Amniotic stem cell (primary cell): ENCODE data around the gene CLK2.
A peak's percentile ranks its signal among the peaks of the same experiment; 100 is the strongest.
"Not testable (repeated sequence)": the region's sequence is repeated elsewhere in the genome, so short reads cannot be mapped to it uniquely, and the experiment has no call there.

Experiments
- DNase-seq: peaks from one replicate; lab custom pipeline; 2025; lab: John Stamatoyannopoulos, UW

Gene CLK2

DNA sequence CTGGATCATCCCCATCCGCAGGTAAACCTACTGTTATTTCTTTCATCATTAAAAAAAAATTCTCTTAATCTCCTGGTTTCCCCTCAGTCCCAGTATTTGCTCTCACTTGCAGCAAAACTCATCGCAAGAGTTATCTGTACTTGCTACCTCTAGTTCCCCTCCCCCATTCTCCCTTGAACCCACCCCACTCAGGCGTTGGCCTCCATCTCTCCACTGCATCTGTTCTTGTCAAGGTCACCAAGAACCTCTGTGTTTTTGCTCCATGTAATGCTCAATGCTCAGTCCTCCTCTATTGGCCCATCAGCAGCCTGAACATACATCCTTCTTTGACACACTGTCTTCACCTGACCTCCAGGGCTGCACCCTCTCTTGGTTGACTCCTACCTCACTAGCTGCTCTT, 23.4 kb upstream of the CLK2 start:
- no peak for DNase-seq

DNA sequence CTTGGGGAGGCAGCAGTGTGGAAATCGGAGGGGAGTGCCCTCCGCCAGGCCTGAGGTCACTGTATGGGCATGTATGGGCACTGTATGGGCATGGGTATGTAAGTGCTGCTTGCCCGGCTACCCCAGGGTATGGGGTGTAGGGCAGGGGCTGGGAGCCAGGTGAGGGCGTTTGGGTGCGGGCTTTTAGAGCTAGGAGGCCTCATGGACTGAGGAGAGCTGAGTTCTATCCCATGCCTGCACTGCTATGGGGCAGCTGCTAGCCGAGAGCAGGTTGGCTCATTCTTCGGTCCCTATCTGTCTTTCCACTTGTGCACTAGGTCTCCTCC, 22.6 kb upstream of the CLK2 start:
- no peak for DNase-seq

DNA sequence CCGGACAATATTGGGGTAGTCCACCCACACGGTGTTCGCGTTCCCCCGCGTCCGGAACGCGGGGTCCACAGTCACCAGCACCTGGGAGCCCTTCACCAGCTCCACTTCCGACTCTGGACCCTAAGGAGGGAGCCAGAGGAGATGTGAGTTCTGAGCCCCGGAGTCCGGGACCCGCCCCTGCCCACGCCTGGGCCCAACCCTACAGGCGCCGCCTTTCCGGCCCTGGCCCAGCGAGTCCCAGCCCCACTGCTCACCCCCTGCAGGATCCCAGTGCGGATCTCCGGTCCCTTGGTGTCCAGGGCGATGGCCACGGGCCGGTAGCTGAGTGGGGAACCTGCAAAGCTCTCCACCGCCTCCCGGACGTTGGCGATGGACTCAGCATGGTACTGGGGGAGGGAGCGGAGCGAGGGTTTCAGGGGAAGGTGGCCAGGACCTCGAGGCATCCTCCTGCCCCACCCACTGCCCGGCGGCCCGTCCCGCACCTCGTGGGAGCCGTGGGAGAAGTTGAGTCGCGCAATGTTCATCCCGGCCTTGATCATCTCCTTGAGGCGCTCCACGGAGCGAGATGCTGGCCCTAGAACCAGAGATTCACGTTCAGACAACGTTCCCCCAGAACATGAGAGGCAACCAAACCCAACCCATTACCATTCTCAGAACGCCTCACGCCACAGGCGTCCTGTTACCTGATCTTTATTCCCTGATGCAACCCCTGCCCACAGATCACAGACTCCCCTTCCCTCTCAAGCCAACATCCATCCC, 22.1 kb upstream of the CLK2 start:
- no peak for DNase-seq

DNA sequence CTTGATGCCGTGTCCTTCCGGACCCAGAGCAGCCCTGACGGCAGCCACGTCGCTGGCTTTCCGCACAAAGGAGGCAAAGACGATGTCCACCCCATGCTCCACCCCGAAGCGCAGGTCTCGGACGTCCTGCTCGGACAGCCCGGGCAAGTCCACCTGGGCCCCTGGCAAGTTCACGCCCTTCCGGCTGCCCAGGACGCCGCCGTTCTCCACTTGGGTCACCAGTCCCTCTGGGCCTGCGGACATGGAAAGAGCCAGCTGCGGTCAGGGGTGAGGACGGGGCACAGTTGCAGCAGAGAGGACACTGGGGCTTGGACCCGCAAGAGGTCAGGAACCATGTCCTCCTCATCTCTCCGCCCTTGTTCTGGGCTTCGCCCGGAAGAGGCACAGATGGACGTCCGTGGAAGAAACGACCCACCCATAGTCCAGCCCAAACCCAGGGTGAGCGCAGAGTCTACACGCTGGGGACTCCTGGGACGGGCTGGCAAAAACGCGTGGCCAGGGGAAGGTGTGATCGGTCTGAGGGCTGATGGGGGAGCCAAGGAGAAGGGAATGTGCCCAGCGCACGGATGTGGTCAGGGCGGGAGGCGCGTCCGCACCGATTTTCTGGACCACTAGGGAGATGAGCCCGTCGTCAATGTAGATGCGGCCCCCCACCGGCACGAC, 21.3 kb upstream of the CLK2 start:
- DNase-seq = no peak

DNA sequence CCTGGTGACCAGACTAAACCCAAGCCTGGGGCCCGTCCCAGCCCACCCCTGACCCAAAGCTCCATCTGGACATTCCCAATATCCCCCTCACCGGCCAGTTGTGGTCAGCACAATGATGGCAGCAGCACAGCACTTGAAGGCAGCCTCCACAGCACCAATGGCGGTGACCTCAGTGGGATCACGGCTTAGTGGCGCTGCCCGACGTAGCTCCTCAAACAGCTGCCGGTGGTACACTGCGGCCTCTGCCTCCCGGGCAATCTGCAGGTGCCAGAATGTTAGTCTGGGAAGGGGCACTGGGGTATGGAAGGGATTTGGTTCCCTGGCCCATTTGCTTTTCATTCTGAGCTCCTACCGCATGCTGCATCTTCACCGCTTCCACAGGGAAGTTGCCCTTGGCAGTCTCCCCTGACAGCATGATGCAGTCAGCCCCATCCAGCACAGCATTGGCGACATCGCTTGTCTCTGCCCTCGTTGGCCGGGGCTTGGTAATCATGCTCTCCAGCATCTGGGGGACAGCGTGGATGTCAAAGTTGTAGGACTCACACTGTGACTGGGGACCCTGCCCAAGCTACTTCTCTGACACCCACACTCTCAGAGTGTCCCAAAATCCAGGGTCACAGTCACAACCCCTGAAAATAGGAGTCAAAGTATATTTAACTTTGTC, 19.9 kb upstream of the CLK2 start:
- DNase-seq = no peak

DNA sequence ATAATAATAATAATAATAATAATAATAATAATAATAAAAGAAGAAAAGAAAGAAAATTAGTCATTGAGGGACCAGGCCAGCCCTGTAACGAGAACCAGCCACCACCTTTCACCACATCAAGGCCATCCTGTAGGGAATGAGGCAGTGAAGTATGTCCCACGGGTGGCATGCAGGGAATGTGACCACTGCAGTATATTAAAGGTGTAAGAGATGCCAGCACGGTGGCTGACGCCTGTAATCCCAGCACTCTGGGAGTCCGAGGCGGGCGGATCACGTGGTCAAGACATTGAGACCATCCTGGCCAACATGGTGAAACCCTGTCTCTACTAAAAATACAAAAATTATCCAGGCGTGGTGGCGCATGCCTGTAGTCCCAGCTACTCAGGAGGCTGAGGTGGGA, 17.7 kb upstream of the CLK2 start:
- DNase-seq = not testable (repeated sequence)

DNA sequence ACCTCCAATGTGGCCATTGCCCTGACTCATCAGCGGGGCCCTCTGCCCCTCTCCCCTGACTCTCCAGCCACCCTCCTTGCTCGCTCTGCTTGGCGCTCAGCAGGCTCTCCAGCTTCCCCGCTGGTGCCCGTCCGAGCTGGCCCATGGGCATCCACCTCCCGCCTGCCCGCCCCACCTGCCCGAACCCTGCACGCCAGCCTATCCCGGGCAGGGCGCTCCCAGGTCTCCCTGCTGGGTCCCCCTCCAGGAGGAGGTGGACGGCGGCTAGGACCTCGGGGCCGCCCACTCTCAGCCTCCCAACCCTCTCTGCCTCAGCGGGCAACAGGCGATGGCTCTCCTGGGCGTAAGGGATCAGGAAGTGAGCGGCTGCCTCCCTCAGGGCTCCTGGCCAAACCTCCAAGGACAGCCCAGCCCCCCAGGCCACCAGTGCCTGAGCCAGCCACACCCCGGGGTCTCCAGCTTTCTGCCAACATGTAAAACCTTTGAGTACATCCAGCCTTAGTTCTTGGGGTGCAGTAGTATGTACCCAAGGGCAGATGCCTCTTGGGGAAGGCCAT, 14.8 kb upstream of the CLK2 start:
- no peak for DNase-seq

DNA sequence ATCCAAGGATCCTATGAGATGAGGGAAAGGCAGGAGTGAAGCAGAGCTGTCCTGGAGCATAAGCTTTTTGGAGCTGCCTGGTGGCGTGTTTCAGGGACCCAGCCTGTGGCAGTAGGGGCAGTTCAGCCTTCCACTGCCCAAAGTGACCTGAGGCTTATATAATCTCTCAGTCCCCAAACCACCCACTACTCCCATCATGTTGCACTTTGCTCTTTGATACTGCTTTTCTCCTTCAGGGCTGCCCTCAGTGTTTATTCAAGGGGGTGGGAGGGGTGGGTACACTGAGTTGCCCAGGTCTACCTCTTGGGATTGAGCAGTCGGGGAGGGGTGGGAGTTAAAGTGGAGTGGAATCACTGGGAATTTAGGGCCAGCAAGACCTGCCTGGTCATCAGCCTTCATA, 13.2 kb upstream of the CLK2 start:
- DNase-seq = no peak

DNA sequence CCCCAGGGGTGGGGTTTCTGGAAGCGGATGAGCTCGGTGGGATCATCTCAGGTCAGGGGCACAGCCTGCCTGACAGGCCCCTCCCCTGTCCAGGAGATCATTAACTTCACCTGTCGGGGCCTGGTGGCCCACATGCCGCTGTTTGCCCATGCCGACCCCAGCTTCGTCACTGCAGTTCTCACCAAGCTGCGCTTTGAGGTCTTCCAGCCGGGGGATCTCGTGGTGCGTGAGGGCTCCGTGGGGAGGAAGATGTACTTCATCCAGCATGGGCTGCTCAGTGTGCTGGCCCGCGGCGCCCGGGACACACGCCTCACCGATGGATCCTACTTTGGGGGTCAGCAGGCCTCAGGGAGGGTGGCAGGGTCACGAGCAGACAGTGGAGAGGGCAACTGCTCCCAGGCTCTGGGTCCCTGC, 12.3 kb upstream of the CLK2 start:
- DNase-seq = no peak

DNA sequence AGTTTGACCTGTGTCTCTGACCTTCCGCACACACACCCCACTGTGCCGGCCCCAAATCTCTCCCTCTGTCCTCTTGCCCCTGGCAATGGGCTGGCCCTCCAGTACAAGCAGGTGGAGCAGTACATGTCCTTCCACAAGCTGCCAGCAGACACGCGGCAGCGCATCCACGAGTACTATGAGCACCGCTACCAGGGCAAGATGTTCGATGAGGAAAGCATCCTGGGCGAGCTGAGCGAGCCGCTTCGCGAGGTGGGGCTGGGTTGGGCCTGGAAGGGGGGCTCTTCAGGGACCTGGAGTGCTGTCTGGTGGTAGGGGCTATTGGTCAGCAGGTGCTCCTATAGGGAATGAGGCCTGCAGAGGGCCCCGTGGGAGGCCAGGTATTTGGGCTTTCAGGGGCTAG, 11.8 kb upstream of the CLK2 start:
- no peak for DNase-seq

DNA sequence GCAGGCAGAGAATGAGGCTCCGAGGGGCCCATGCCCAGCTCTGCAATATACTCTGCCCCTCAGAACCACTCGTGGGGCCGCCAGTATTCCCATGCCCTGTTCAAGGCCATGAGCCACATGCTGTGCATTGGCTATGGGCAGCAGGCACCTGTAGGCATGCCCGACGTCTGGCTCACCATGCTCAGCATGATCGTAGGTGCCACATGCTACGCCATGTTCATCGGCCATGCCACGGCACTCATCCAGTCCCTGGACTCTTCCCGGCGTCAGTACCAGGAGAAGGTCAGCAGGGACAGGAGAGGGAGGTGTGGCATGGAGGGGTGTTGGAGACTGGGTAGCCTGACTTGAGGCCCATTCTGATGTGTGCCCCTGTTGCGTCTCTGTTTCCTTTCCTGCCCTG, 11.2 kb upstream of the CLK2 start:
- DNase-seq = no peak

DNA sequence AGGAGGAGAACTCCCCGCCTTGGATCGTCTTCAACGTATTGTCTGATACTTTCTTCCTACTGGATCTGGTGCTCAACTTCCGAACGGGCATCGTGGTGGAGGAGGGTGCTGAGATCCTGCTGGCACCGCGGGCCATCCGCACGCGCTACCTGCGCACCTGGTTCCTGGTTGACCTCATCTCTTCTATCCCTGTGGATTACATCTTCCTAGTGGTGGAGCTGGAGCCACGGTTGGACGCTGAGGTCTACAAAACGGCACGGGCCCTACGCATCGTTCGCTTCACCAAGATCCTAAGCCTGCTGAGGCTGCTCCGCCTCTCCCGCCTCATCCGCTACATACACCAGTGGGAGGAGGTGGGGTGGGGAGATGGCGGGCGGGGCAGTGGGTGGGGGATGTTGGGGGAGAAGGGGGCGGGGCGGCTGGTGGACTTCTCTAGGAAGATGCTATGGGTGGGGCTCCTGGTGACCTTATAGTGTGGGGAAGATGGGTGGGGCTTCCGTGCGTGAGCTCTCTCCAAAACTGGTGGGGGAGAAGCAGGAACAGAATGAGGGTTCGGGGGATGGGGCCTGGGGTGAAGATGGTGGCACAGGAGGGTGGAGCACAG, 9.3 kb upstream of the CLK2 start:
- DNase-seq = no peak

DNA sequence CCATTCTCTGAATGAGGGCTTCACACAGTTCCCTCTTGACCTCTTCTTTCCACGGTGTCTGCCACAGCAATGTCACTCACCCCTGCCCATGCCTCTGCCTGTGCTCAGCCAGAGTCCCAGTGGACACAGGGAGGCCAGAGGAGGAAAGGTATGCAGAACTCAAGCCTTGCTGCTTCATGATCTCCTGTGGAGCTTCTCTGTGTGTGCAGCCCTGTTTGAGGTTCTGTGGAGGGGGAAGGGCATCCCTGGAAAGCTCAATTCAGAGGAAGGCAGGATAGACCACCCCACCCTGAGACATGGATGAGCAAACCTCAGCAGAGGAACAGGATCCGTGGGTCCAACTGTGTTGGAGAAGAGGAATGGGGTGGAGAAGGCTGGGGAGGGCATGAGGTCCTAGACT, 6.0 kb upstream of the CLK2 start:
- no peak for DNase-seq

DNA sequence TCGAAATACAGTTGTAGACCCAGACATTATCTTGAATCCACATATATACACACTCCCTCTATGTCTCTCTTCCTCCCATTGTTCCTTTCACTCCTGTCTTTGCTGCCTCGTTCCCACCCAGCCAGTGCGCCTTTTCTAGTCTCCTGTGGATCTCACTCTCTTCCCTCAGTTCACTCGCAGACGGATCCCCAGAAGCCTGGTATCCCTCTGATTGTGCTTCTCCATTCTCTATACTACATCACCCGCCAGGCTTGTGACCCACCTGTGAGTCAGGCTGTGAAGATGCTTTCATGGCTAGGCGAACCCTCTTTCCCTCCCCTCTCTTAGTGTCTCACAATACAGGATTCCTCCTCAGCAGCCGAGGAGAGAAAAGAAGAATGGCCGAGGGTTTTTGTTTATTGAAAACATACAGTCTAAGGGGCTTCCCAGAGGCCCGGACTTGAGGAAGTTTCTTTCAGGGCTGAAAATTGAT, 5.4 kb upstream of the CLK2 start:
- no peak for DNase-seq

DNA sequence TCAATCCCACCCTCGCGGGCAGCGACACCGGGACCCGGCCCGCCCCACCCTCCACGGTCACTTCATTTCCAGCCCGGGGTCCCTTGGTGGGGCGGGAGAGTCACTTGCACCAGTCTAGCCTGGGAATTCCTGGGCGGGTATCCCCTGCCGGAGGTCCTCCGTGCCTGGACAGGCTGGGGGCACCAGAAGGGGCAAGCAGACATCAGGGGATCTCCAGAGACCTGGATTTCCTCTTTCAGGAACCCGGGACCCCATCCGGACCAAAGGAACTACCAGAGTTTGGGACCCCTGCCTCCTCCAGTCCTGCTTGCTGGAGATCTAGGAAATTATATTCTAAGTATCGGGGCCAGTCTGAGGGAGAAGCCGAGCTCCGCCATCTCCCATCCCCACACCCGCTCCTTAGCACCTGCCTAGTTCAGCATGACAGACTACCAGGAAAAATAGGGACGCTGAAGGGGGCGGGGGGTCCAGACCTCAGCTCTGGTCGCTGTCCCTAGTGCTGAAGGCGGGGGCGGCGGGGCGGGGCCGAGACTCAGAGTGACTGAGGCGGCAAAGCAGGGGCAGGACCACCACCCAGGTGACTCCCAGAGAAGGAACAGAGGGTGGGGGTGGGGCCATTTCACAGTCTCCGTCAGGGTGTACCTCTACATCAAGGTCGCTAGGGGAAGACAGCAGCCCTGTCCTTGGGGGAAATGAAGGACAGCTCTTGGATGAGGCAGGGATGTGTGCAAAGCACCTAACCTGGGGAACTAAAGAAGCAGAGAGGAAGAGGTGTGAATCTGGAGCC, 4.8 kb upstream of the CLK2 start:
- DNase-seq = peak; percentile 13

DNA sequence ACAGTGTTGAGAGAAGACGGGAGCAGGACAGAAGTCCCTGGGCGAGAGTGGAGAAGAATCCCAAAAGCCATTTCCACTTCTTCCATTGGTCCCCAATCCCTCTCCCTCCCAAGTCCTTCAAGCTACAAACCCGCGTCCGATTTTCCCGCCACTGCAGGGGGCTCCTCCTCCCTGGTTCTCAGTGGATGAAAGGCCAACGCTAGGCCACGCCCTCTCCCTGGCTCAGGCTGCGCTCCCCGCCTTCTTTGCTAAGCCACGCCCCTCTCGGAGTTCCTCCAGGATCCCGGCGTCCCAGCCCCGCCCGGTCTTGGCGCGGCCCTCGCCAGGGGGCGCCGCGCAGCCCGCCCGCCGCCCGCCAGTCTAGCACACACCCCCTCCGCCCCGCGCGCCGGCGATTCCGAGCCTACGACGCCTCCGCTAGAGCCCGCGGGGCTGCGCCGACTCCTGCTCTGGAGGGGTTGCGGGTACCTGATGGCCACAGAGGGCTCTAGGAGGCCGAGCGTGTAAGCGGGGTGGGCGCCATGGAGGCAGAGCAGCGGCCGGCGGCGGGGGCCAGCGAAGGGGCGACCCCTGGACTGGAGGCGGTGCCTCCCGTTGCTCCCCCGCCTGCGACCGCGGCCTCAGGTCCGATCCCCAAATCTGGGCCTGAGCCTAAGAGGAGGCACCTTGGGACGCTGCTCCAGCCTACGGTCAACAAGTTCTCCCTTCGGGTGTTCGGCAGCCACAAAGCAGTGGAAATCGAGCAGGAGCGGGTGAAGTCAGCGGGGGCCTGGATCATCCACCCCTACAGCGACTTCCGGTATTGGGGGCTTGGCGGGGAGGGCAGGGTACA, 4.0 kb upstream of the CLK2 start, which contains the start of gene HCN3:
Gene HCN3 (plus strand): TSS at position 394 of the 832 bp plus-strand sequence. CDS start 128 bp downstream, at position 522.
- DNase-seq = peak; percentile 93

DNA sequence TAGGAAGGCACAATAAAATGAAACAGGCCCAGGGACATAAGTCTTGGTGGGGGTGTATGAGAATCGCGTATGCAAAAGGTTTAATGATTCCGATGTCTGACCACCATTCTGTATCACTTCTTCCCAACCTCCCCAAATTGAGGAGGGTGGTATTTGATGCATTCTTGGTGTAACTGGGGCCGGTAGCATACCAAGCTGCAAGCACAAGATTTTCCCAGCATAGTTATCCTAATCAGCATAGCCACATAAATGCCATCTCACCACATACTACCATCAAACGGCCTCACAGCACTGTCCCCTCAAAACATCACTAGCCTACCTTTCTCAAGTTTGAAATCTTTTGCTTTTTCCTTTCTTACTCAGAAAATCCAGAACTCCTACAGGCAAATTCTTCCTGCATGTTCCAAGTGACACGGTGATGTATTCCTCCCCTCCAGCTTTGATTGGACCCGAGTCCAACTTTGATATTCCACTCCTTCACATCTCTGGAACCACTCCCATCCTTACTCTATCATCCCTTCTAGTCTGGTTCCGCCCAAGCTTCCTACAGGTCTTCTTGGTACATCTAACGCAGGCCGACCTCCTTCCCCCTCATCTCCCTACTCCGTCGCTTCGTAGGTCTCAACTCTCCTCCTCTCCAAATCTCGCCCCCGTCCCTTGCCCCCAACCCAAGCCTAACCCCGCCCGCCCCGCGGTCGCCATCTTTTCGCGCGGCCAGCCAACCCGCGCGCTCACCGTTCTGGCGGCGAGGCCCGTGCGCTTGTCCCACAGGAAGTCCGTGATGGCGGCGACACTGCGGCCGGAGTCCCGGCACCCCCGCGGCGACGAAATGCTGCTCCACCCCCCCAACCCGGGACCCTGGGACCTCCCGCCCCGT, 600 bp downstream of the CLK2 start:
- DNase-seq = peak; percentile 49

DNA sequence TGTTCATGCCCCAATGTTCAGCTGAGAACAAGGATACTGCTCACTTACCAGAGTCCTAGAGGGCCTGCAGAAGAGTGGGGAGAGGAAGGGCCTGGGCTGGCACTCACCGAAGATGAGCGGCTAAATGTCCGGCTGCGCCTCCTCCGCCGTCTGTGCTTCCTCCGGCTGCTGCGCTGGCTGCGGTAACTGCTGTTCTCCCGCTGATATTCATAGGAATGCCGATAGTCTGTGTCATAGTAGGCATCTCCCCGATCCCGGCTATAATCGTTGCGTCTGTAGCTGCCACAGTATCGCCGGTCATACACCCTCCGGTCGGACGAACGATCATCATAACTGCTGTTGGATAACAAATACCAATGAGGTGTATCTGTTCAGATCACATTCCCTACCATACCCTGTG, 3.9 kb downstream of the CLK2 start:
- DNase-seq = no peak

DNA sequence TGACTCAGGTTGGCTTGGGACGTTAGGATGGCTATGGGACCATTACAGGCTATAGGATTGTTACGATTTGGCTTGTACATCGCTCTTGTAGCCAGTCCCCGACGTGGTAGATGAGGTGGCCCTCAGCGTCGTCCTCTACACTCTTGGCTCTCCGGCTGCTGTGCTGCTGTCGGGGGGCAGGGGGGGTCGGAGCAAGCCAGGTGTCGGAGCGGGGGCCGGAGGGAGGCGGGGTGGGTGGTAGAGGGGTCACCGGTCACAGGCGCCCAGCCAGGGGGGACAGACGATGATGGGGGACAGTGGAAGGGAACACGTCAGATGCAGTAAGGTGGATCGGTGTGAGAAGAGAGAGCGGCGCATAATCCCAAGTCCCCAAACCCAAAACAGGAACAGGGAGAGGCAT, 4.7 kb downstream of the CLK2 start:
- DNase-seq = no peak

DNA sequence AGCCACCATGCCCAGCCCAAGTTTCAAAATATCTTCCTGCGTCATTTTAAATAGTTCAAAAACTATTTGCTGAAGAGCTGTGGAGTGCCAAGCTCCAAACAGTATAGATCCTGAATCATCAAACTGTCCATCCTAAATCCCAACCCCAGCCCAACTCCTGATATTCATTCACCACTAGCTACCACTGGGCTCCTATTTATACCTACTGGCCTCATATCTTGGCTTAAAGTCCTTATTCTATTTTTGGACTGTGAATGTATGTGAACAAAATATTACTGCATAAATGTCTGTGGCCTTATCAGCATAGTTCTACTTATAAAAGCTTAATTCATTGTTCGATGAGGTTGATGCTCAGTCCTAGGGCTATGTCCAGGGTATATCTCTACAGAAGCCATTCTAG, 5.9 kb downstream of the CLK2 start:
- no peak for DNase-seq
